Measurements from ENCODE around the gene CXCL12. TPM values are rescaled to one million over a fixed set of nuclear protein-coding genes. Genes with fewer than 3 reads are reported as not detected.

The CXCL12 gene
- total RNA-seq, 1 donor from 2014 or later: 0.97 TPM

DNA sequence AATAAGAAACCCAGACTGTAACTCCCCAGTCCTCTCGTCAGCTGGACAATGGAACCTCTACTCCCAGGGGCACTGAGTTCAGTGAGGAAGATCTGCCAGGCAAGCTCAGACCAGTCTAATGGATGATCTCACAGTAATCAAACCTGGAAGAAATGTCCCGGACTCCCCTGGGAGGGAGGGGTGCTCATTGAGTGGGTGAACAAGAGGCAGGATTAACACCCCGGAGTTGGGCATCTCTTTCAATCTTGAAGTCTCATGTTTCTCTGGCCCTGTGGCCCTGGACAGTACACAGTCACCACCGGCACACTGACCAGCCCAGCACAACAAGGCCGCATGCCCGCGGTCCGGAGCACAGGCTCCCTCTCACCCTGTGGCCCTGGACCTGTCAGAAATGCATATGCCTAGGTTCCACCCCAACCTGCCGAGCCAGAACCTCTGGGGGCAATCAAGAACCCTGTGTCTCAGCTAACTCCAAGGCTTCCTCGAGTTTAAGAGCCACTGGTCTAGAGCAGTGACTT lies 27.8 kb downstream of the CXCL12 start:
- Mint-ChIP-seq H3K4me1 (ENCODE audit: unreplicated experiment) (peaks cover 13% of the 10 kb centered on the region), H3K27me3 (ENCODE audit: unreplicated experiment) (peaks cover 9% of the 10 kb centered on the region), H3K36me3 (ENCODE audit: low read depth, unreplicated experiment) (no peaks in the 10 kb centered on the region), H3K27ac (ENCODE audit: unreplicated experiment) (no peak overlapping the region), H3K9me3 (ENCODE audit: unreplicated experiment) (no peaks in the 10 kb centered on the region), H3K4me3 (ENCODE audit: unreplicated experiment) (no peak overlapping the region)
- DNase-seq (ENCODE audit: low spot score): no peak
- TF ChIP-seq, protein P1, sequence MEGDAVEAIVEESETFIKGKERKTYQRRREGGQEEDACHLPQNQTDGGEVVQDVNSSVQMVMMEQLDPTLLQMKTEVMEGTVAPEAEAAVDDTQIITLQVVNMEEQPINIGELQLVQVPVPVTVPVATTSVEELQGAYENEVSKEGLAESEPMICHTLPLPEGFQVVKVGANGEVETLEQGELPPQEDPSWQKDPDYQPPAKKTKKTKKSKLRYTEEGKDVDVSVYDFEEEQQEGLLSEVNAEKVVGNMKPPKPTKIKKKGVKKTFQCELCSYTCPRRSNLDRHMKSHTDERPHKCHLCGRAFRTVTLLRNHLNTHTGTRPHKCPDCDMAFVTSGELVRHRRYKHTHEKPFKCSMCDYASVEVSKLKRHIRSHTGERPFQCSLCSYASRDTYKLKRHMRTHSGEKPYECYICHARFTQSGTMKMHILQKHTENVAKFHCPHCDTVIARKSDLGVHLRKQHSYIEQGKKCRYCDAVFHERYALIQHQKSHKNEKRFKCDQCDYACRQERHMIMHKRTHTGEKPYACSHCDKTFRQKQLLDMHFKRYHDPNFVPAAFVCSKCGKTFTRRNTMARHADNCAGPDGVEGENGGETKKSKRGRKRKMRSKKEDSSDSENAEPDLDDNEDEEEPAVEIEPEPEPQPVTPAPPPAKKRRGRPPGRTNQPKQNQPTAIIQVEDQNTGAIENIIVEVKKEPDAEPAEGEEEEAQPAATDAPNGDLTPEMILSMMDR (IDR thresholded peaks at IDR 0.05; ENCODE audit: unreplicated experiment): no peak

DNA sequence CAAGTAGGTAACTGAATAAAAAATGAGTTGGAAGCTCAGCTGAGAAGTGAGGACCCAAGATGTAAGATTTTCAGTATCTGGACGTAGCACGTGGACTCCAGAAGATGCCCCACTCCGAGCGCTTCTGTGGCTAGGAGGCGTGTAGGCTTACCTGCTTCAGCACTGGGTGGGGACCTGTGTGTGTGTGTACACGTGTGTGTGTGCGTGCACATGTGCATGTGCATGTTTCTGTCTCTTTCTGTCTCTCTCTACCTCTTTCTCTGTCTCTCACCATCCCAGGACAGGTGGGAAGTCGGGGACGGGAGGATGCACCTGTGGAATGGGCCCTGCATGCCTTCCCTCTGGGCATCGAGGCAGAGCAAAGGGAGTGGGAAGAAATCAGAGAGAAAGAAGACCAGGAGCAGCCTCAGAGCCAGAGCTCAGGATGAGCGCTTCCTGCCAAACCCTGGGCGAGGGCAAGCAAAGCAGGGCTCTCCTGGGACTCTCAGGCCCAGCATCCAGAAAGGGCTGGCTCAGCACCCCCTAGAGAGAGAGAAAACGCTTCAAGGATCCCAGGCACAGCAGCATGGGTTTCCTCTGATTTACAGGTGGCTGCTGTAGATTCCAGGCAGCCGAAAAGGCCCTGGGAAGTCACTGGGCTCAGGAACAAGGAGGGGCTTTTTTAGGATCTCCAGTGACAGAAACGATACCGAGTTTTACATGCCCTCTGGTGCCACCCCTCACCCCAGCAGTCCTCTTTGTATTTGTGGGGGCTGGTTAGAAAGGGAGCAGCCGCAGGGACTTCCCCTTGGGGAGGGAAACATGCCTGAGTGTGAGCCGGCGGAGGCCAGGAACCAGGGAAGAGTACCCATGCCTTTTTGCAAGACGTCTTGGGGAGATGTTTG lies 28.5 kb downstream of the CXCL12 start:
- no peak for DNase-seq (ENCODE audit: low spot score)
- Mint-ChIP-seq H3K9me3 (ENCODE audit: unreplicated experiment) (no peaks in the 10 kb centered on the region), H3K4me1 (ENCODE audit: unreplicated experiment) (peaks cover 17% of the 10 kb centered on the region), H3K27ac (ENCODE audit: unreplicated experiment) (no peak overlapping the region), H3K27me3 (ENCODE audit: unreplicated experiment) (peaks cover 9% of the 10 kb centered on the region), H3K36me3 (ENCODE audit: low read depth, unreplicated experiment) (no peaks in the 10 kb centered on the region), H3K4me3 (ENCODE audit: unreplicated experiment) (no peak overlapping the region)
- TF ChIP-seq, protein P1 (IDR thresholded peaks at IDR 0.05; ENCODE audit: unreplicated experiment): no peak

DNA sequence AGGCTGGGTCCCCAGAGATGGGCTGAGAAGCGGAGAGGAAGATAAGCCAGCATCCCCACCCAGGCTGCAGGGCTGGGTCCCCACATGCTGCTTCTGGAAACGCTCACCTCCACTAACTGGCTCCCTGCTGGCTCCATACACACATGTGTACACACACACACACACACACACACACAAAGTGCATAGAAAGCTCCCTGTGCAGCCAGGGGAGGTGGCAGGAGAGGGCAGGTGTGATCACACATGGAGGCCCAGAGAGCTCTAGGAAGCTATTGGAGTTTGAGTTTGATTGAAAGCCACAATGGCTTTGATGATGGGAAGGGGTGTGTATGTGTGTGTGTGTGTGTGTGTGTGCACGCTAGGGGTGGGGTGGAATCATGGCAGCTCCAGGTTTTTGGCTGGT lies 29.3 kb downstream of the CXCL12 start:
- H3K27me3 Mint-ChIP-seq (ENCODE audit: unreplicated experiment): peaks cover 10% of the 10 kb centered on the region
- no peaks in the 10 kb centered on the region for H3K9me3 Mint-ChIP-seq (ENCODE audit: unreplicated experiment)
- peaks cover 17% of the 10 kb centered on the region for H3K4me1 Mint-ChIP-seq (ENCODE audit: unreplicated experiment)
- no peak overlapping the region for H3K4me3 Mint-ChIP-seq (ENCODE audit: unreplicated experiment)
- TF ChIP-seq, protein P1 (IDR thresholded peaks at IDR 0.05; ENCODE audit: unreplicated experiment): no peak
- no peak overlapping the region for H3K27ac Mint-ChIP-seq (ENCODE audit: unreplicated experiment)
- no peaks in the 10 kb centered on the region for H3K36me3 Mint-ChIP-seq (ENCODE audit: low read depth, unreplicated experiment)
- DNase-seq (ENCODE audit: low spot score): no peak

DNA sequence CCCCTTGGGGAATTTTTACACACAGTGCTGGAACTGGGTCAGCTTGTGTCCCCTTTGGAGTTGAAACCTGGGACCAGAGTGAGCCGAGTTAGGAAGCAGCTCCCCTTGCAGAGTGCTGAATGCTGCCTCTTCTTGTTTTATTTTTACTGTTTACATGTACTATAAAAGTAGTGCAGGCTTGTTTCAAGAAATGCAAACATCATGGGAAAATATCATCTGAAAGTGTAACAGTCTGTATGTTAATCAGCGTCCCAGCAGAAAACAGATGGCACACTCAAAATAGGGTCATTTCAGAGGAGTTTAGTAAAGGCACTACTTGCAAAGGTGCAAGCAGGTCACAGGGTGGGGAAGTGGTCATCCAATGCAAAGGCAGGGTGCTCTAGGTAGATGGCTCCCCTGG lies 30.1 kb downstream of the CXCL12 start:
- H3K27me3 Mint-ChIP-seq (ENCODE audit: unreplicated experiment): peaks cover 6% of the 10 kb centered on the region
- TF ChIP-seq, protein P1 (IDR thresholded peaks at IDR 0.05; ENCODE audit: unreplicated experiment): no peak
- H3K27ac Mint-ChIP-seq (ENCODE audit: unreplicated experiment): no peak overlapping the region
- H3K4me1 Mint-ChIP-seq (ENCODE audit: unreplicated experiment): peaks cover 17% of the 10 kb centered on the region
- H3K4me3 Mint-ChIP-seq (ENCODE audit: unreplicated experiment): no peak overlapping the region
- no peaks in the 10 kb centered on the region for H3K36me3 Mint-ChIP-seq (ENCODE audit: low read depth, unreplicated experiment)
- H3K9me3 Mint-ChIP-seq (ENCODE audit: unreplicated experiment): no peaks in the 10 kb centered on the region
- DNase-seq (ENCODE audit: low spot score): no peak

DNA sequence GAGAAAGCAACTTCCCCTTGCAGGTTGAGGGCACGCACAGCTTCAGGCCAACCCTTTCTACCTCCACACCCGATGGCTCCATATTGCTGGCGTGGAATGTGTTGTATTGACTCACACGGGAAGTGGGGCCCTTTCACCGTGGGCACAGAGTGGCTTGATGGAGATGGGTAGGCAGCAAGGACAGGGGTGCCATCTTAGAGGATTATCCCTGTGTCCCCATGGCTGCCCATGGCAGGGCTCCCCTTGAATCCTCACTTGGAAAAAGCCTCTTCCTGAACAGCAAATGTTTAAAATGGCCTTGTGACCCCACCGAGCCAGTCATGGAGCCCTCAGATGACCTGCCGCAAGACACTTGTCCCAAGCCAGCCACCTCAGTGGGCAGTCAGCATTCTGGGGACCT lies 31.2 kb downstream of the CXCL12 start:
- Mint-ChIP-seq H3K4me1 (ENCODE audit: unreplicated experiment) (peaks cover 17% of the 10 kb centered on the region), H3K9me3 (ENCODE audit: unreplicated experiment) (no peaks in the 10 kb centered on the region), H3K27me3 (ENCODE audit: unreplicated experiment) (peaks cover 6% of the 10 kb centered on the region), H3K4me3 (ENCODE audit: unreplicated experiment) (no peak overlapping the region), H3K27ac (ENCODE audit: unreplicated experiment) (no peak overlapping the region), H3K36me3 (ENCODE audit: low read depth, unreplicated experiment) (no peaks in the 10 kb centered on the region)
- TF ChIP-seq, protein P1 (IDR thresholded peaks at IDR 0.05; ENCODE audit: unreplicated experiment): no peak
- DNase-seq (ENCODE audit: low spot score): no peak

Data from endothelial cell (in vitro differentiated cells).